NCI-H2081 (cell line): Measurements from ENCODE around the gene RUNX1.

Experiments used
- DNase-seq, 2 experiments: peaks; one replicate each; lab custom pipeline; 2025; lab: John Stamatoyannopoulos, UW

RUNX1 gene

DNA sequence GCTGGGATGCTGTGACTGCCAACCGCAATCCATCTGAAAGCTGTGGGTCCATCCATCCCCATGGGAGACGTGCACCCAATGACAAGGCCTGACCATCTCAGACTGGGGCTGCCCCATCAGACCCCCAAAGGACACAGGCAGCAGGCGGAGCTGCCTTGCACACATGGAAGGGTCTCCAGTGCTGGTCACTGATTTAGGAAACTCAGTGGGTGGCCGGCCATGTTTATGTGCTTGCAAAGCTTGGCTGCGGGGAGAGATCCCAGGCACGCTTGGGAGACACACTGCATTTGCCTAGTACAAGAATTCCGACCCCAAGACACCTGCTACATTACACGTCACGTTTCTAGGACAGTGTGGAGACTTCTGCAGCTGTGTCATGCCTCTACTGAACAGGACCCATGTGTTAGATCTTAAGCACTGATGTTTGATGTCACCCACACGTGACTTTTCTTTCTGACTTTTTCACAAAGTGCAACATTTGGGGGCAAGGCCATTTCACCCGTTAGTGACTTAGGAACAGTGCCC, 198.9 kb downstream of the RUNX1 start:
- DNase-seq = no peak

DNA sequence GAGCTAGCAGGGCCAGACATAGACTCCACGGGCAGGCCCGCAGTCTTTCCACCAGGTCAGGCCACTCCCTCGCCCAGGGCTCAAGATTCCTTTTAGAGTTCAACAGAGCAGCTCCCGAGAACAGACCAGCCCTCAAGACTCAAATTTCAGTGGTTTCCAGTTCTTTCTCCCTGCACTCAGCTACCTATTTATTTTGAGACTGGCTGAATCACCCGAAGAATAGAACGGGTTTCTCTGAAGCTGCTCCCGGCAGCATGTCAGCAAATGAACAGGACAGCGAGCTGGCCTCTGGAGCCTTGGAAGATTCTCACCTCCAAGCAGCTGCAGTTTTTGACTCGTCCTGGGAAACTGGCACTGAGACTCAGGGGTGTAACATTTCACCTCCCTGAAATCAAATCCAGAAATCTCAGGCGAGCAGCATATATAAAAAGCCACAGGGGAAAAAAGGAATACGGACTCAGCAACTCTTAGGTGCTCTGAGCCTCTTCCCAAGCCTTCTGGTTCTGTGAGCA, 202.4 kb downstream of the RUNX1 start:
- DNase-seq = no peak

DNA sequence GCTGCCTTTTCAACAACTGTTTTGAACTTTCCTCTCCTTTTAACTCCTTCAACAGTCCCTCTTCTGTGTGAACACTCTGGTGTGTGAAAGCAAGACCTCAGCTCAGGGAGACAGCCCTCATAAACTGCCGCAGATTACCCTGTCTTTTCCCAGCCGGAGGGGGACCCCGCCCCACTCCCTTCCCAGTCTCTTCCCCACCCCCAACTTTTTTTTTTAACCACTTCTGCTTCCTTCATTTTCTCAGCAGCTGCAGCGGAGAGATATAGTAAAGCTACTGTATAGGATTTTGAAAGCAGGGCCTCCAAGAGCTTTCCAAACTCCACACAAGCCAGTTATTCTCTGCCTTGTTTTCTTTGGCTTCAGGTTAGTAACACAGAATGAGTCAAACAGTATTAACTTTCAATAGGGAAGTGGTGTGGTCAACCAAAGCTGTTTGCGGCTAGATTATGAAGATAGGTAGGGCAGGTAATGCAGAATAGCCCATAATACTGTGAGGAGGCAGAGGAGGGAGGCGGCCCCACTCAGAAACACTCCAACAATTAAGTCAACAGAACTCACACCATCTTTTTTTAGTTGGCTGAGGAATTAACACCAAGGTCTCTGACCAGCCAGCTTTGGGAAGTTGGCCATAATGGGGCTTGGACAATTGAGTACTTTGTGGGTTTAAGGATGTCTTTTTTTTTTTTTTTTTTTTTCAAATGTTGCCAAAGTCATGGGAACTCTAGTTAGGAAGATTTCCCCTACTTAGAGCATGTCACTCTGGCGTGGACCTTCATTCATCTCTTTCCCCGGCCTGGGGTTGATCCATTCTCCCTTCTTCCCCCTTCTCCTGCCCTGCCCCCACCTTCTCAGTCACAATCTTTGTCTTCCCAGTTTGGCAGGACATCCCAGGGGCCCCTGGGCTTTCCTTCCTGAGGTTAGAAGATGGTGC, 203.3 kb downstream of the RUNX1 start:
- DNase-seq = no peak

DNA sequence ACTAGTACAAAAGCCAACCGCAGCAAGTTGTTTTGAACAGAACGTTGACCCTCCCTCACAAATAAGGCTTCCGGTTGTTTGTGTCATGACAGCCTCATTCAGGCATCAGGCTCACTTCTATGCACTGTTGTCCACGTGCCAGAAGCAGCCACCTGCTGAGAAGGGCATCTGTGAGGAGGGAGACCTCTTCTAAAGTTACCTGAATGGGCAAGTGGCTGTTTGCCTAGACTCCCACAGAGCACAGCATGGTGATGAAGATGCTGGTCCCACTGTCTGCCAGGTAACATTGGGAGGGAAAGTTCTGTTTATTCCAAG, 204.2 kb downstream of the RUNX1 start:
- peak in 1 of 2 experiments; percentile 45 for DNase-seq

DNA sequence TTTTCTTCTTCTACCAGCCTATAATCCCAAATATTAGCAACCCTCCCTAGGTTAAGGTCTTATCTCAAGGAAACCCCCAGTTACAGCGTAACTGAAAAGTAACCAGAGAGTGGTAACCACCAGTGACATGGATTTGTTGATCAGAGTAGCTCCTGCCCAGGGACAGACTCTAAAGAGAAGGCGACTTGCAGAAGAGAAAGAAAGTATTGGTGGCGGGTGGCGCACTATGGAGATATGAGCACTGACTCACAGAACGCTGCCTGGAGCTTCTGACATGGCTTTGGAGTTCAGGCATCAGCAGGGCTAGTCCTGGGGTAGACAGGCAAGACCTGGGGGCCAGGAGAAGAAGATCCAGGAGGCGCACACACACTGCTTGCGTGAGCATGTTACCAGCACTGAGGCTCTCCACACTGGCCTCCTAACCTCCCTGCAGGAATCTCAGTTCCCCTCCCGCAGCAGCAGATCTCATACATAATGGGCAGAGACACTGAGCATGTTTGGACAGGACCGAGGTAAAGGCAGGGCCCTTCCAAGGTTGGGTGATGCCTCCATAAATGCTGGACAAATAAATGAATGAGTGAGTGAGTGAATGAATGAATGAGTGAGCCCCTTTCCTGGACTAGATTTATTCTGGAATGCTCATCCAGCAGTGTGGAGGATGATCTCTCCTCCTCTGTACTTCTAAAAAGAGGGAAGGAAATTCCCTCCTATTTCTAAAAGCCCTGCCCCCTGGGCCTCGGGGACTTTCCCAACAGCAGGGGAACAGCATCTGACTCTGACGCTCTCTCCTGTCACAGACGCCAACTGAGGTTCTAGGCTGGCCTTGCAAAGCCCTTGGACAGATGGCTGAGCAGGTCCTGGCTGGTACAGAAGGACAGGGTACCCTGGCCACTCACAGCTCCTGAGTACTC, 204.8 kb downstream of the RUNX1 start:
- DNase-seq = no peak

DNA sequence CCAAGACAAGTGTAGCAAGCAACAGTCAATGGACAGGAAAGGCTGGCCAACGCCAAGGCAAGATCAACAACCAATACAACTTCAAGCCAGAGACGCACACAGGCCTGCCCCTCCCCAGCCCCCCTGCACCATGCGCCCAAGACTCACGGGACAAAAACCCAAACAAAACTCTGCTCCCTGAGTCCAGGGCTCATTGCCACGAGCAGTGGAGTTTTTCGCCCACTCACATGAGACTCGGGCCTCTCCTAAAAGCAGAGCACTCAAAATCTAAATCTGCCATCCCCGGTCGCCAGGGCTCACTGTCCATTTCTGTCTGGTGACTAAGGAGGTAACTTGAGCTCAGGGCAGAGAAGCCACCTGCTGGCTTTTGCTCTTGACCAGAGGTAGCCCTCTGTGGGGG, 205.5 kb downstream of the RUNX1 start:
- DNase-seq = no peak

DNA sequence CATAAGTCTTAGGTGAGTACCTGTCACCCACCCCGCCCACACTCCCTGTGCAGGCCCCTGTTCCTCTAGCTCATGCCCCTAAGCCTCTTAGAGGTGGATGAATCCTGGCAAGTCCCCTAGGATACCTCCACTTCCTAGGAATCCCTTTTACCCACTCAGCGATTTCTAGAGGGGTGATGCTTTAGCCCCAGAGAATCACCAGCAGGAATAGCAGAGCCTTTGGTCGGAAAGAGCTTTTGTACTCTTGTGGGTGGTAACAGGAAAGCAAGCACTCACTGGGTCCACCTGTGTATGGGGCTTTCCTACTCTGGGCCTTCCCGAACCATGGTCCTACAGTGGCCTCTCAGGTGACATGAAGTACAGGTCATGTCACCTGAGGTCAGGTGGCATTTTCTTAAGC, 207.9 kb downstream of the RUNX1 start:
- DNase-seq = no peak

DNA sequence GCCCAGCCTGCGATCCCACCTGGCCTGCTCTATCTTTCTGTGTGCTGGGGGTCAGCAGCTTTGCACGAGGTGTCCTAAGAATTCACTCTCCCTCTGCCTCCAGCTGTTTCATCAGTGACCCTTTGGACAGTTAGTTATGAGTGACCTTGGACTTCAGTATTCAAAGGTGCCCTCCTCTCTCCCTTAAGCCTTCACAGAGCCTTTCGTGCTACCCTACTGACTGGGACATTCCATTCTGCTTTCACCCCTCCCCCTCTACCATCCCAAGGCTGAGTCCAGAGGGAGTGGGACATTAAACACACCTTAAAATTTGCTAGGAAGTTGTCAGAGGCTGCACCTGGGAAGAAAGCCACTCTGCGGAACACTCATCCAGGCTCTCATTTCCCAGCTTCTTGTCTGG, 208.4 kb downstream of the RUNX1 start:
- DNase-seq = no peak

DNA sequence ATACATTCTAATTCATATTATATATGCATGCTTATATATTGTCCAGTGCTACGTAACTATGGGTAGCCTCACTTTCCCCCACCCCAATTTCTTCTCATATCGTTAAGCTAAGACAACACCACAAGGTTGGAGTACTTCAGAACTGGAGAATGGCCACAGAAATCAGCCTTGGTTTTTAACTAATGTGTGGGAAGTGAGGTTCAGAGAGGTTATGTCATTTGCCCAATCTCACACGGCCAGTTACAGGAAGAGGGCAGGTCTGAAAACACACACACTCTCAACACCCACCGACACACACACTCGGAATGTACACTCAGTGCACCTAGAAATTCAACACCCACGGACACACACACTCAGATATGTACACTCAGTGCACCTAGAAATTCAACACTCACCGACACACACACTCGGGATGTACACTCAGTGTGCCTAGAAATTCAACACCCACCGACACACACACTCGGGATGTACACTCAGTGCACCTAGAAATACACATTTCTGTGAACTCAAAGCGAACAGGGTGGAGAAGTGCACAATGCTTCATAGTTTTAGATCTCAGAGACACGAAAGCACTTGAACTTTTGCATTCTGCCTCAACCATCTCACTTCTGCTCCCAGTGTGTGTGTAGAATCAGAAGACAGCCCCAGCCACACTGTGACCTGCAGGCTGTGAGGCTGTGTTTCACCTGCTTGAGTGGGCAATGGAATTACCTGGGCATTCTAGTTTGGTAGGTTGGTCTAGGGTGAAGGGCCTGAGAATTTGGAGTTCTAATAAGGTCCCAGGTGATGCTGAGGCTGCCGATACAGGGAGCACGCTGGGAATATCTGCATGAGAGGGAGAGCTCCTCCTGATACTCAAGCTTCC, 209.9 kb downstream of the RUNX1 start:
- DNase-seq = no peak

DNA sequence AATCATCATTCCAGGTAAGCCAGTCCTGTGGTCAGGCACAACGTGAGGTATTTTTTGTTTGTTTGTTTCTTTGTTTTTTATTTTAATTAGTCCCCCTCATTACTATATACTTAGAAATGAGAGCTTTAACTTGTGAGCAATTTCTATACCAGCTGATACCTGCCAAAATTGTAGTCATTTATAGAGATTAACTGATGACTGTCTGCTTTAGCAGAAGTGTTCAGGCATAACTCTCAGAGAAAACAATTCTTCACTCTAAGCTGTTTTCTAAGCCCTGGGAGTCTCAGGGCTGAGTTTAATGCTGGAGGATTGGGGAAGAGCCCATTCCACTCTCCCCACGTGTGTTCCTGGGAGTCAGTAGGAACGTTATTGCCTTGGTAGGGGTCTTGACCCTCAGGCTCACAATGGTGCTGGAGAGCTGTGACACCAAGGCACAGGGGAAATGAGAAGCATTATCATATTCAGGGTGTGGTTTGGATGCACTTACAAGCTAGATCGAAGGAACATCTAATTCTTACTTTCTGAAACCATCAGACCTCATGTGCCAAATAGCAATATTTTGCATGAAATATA, 212.1 kb downstream of the RUNX1 start:
- DNase-seq = no peak

DNA sequence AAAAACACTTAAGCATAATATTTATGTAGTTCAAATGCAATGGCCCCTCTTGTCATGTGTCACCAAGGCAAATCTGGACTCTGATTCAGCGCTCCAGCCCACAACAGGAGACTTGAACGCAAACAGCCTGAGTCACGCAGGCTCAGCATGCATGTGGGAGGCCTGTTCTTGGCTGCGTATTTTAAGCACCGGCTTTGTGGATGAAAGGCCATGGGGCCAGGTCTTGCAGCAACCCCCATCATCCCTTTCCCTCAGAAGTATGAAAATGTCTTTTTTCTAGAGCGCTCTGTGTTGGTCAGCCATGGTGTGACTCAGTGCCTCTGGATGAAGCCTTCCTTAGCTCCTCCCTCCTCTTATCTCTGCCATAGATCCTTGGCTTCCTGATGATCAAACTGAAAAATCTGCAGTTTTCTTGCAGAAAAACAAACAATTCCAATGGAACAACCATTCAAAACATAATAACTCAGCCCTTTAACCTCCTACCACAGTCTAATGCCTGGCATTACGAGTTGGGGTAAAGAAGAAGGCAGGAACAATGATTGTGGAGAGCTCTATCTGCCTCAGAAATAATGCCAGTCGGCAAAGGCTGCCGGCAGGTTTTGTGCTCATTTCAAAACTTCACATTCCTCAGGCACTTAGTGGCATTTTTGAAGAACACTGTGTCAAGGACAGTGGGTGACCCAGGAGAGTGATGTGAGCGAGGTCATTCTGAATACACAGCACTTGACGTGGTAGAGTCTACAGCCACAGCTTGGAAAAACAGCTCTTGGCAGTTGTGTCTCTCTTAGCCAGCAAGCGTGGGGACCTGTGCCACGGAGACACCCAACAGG, 212.8 kb downstream of the RUNX1 start:
- DNase-seq = no peak

DNA sequence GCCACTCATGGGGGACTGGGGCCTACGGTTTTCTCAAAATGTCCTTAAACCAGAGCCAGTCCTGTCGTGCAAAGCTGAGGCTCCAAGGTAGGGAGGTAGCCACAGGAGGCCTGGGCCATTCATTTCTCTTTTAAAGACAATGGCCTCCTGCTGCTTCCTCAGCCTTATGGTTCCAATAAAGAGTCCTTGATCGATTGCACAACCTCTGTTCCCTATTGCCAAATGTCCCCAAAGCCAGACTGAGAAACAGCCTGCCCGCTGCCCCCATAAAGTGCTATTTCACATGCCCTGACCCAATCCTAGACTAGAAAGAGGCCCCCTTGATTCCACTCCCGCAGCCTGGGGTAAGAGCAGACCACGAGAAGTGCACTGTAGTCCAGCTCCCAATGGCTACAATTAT, 213.6 kb downstream of the RUNX1 start:
- no peak for DNase-seq

DNA sequence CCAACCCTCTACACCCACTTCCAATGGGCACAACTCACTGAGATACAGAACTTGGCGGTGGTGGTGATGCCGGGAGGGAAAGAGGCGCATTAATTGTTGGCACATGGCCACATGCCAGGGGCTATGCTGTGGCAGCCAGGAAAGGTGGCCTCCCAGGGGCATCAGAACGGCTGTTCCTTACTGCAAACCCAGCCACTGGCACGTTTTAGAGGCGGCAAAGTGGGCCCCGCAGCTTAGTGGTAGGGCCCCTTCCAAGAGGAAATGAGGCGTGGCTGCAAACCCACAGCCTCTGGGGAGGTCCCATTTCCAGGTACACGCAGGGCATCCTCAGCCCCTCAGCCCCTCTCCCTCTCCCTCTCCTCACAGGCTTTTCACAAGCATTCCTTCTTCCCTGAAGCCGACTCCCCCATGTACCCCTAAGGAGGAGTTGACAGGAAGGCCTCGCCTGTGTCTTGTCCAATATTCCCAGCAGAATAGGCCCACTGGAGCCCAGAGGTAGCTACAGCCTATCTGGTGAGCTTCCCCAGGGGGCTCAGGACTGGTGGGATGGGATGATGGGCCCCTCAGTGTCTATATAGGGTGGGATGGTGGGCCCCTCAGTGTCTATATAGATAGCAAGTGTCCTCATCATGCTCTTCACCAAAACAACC, 214.1 kb downstream of the RUNX1 start:
- peak in 1 of 2 experiments; percentile 11 for DNase-seq

DNA sequence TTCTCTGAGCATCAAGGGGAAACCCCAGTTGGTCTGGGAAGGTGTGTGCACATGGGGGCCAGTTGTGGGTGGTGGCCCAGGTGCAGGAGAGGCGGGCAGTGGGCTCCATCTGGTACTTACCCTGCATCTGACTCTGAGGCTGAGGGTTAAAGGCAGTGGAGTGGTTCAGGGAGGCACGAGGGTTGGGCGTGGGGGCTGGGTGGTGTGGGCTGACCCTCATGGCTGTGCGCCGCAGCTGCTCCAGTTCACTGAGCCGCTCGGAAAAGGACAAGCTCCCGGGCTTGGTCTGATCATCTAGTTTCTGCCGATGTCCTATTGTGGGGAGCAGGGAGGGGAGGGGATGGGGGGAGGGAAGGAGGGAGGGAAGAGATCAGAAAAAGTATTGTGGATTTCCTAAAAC, 214.8 kb downstream of the RUNX1 start:
- no peak for DNase-seq

DNA sequence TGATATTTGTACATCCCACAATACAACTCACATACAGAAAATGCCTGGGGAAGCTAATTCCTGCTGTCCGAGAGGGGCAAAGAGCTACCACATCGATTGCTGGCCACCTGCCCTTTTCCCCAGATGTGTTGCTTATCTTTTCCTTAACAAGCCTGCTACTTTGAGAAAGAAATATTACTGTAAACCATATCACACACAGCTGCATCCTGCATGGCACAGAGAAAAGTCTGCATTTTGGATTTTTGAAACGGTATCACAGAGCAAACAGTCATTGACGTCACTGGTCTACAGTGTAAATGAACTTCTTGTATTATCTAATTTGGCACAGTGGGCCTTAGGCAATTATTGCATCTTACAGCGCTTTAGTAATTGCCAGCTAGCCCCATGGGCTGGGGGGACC, 215.6 kb downstream of the RUNX1 start:
- no peak for DNase-seq

DNA sequence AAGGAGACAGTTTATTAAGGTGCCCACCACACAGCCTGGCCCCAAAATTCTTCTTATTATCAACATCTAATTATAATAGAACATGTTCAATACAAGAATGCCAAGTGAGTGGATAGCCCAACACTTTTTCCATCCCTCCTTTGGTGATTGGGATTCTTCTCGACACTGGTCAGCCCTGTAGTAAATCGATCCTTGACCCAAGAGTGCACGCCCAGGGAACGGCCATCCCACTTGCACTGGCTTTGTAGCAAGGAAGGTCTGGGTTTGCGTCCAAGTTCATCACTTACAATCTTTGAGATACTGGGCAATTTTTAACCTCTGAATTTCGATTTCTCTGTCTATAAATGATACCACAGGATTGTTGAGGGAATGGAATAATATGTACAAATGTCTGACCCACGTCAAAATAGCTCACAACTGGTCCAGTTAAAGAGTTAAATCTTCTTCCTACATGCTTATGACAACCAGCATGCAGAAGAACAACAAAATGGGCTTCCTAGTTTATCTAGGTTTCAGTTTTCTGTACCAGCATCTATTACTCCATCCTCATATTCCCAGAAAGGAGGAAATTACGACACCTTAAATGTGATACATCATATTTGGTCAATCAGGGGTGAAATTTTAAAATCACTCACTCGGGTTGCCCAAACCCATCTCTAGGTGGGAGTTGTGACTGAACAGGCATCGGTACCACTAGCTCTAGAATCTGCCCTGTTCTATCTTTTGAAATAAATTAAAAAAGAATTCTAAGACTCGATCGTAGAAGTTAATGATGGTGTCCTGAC, 218.5 kb downstream of the RUNX1 start:
- no peak for DNase-seq

DNA sequence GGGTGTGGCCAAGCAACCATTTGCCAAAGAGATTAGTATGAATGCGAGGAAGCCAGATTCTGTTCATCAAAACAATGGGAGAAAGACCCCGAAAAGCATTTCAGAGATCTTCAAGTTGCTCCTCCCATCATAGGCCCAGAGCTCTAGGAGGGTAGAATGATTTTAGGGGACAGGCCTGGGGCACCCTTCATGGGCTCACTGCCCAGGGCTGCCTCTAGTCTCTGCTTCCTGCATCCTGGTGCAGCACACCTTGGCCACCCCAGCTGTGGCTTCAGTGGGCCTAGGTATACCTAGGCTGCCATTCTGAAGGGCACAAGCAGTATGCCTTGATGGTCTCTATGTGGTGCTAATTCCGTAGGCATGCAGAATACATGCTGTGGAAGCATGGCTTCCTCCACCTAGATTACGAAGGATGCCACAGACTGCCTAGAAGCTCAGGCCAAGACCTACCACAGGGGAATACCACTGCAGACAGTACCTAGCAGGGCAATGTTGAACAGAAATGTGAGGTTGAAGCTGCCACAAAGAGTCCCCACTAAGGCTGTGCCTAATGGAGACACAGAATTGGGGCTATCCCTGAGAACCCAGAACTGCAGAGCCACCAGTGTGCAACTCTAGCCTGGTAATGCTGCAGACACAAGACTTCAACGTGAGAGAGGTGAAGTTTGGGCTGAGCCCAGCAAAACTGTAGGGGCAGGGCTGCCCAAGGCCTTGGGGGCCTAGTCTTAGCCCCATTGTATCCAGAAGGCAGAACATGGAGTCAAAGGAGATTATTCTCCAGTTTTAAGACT, 221.5 kb downstream of the RUNX1 start:
- no peak for DNase-seq

DNA sequence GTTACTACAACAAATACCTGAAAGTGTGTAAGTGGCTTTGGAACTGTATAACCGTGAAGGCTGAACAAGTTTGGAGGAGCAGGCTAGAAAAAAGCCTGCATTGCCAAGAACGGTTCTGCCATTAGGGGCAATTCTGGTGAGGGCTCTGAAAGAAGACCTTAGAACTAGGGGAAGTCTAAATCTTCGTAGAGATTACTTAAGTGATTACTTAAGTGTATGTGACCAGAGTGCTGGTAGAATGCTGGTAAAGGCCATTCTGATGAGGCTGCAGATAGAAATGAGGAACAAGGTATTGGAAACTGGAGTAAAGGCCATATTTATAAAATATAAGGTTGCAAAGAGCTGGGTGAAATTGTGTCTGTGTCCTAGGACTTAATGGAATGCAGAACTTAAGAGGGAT, 222.3 kb downstream of the RUNX1 start:
- DNase-seq = no peak
